ENCODE data around the gene AP1G2. TPM values are rescaled to one million over a fixed set of nuclear protein-coding genes. Genes with fewer than 3 reads are reported as not detected.

The AP1G2 gene
- total RNA-seq, 1 experiment from 2014 or later = 69.7 TPM

- ATAC-seq (no peak), DNase-seq (no peak)
- H3F3A ChIP-seq (ENCODE audit: low read length, unreplicated experiment) = no peaks in the 10 kb centered on the region
- H3K4me2 ChIP-seq (ENCODE audit: low read length) = no peak overlapping the region
- no peak for TF ChIP-seq EZH2phosphoT487 (IDR thresholded peaks at IDR 0.05; ENCODE audit: borderline replicate concordance, low read length)
- ChIA-PET POLR2A (ENCODE audit: unreplicated experiment) (no interaction called here), CTCF (no interaction called here)
- H3K9me3 ChIP-seq (ENCODE audit: low read length) = no peaks in the 10 kb centered on the region
- peaks cover 7% of the 10 kb centered on the region for H3K4me1 ChIP-seq (ENCODE audit: insufficient read depth, low read length)
- no peak overlapping the region for H3K27ac ChIP-seq (ENCODE audit: low read length)
- BruUV-seq (replicated peaks) = no TSS peak
- H3K9ac ChIP-seq (ENCODE audit: low read length) = no peak overlapping the region
- no peaks in the 10 kb centered on the region for H3K79me2 ChIP-seq (ENCODE audit: low read length)
- no peaks in the 10 kb centered on the region for H3K9me2 ChIP-seq (replicated peaks; ENCODE audit: low read length)
- intact Hi-C loops (cut with micrococcal nuclease) = no loop called here
- peaks cover 47% of the 10 kb centered on the region for H3K27me3 ChIP-seq (ENCODE audit: low read length)
- H4K20me1 ChIP-seq (ENCODE audit: low read length) = no peaks in the 10 kb centered on the region
- no peak overlapping the region for H2AFZ ChIP-seq (ENCODE audit: low read length)
- H3K36me3 ChIP-seq (ENCODE audit: low read depth, low read length) = no peaks in the 10 kb centered on the region
- H3K4me3 ChIP-seq (ENCODE audit: low read length) = no peak overlapping the region
Observed at GRCh38 chr14:23609001-23609400, 41.4 kb upstream of the AP1G2 start.

GRCh38 chr14:23608454-23608853 is 40.9 kb upstream of the AP1G2 start:
- H3K9me2 ChIP-seq (replicated peaks; ENCODE audit: low read length) = no peaks in the 10 kb centered on the region
- no peaks in the 10 kb centered on the region for H4K20me1 ChIP-seq (ENCODE audit: low read length)
- H3K4me2 ChIP-seq (ENCODE audit: low read length) = no peak overlapping the region
- H3K36me3 ChIP-seq (ENCODE audit: low read depth, low read length) = no peaks in the 10 kb centered on the region
- no peak overlapping the region for H3K27ac ChIP-seq (ENCODE audit: low read length)
- no peak for DNase-seq
- H3K4me1 ChIP-seq (ENCODE audit: insufficient read depth, low read length) = peaks cover 7% of the 10 kb centered on the region
- ATAC-seq = no peak
- no peaks in the 10 kb centered on the region for H3K9me3 ChIP-seq (ENCODE audit: low read length)
- ChIA-PET CTCF (no interaction called here), POLR2A (ENCODE audit: unreplicated experiment) (no interaction called here)
- TF ChIP-seq CTCF (conservative IDR thresholded peaks at IDR 0.05; ENCODE audit: low read depth, low read length) (no peak), EZH2 (IDR thresholded peaks at IDR 0.05; ENCODE audit: low read length, unreplicated experiment) (no peak), EZH2phosphoT487 (IDR thresholded peaks at IDR 0.05; ENCODE audit: borderline replicate concordance, low read length) (no peak)
- H3K79me2 ChIP-seq (ENCODE audit: low read length) = no peaks in the 10 kb centered on the region
- H3K4me3 ChIP-seq (ENCODE audit: low read length) = no peak overlapping the region
- intact Hi-C loops (cut with micrococcal nuclease) = no loop called here
- no TSS peak for BruUV-seq (replicated peaks)
- H2AFZ ChIP-seq (ENCODE audit: low read length) = no peak overlapping the region
- no peaks in the 10 kb centered on the region for H3F3A ChIP-seq (ENCODE audit: low read length, unreplicated experiment)
- peaks cover 44% of the 10 kb centered on the region for H3K27me3 ChIP-seq (ENCODE audit: low read length)
- no peak overlapping the region for H3K9ac ChIP-seq (ENCODE audit: low read length)

DNA sequence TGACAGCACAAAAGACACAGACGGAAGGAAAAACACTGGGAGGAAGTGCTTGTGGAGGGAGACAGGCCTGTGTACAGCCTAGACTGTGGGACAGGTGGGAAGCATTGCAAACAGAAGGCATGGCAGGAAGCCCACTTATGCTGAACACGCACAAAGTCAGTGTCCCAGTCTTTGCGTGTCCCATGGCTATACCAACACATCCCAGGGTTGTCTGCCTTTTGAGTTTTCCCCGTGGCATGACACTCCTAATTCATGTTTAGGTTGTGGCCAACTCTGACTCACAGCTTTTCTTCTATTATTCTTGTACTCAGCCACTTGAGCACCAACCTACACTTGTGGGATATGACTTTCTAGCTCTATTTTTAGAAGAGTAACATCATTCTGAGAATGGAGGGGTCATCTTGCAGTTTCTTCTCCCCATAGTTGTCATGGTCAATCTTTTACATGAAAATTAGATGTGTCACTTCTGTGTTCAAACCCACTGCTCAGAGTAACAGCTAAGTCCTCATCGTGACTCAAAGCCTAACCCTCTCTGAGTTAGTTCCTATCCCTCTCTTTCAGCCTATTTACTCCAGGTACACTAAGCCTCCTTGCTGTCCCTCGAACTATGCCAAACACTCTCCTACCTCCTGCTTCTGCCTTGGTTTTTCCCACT is 38.5 kb upstream of the AP1G2 start:
- ChIA-PET CTCF (no interaction called here), POLR2A (ENCODE audit: unreplicated experiment) (no interaction called here)
- DNase-seq = no peak
- intact Hi-C loops (cut with micrococcal nuclease) = no loop called here
- Histone ChIP-seq H3K27ac (ENCODE audit: low read length) (no peak overlapping the region), H3K9me2 (replicated peaks; ENCODE audit: low read length) (no peaks in the 10 kb centered on the region), H4K20me1 (ENCODE audit: low read length) (no peaks in the 10 kb centered on the region), H3K4me1 (ENCODE audit: insufficient read depth, low read length) (peaks cover 4% of the 10 kb centered on the region), H3K4me2 (ENCODE audit: low read length) (no peak overlapping the region), H2AFZ (ENCODE audit: low read length) (no peak overlapping the region), H3K9me3 (ENCODE audit: low read length) (no peaks in the 10 kb centered on the region), H3K79me2 (ENCODE audit: low read length) (no peaks in the 10 kb centered on the region), H3K4me3 (ENCODE audit: low read length) (no peak overlapping the region), H3F3A (ENCODE audit: low read length, unreplicated experiment) (no peaks in the 10 kb centered on the region), H3K27me3 (ENCODE audit: low read length) (peaks cover 37% of the 10 kb centered on the region), H3K36me3 (ENCODE audit: low read depth, low read length) (no peaks in the 10 kb centered on the region), H3K9ac (ENCODE audit: low read length) (no peak overlapping the region)
- TF ChIP-seq EZH2phosphoT487 (IDR thresholded peaks at IDR 0.05; ENCODE audit: borderline replicate concordance, low read length) (no peak), EZH2 (IDR thresholded peaks at IDR 0.05; ENCODE audit: low read length, unreplicated experiment) (no peak), CTCF (conservative IDR thresholded peaks at IDR 0.05; ENCODE audit: low read depth, low read length) (no peak)
- no peak for ATAC-seq
- BruUV-seq (replicated peaks) = no TSS peak

Measured in PC-3 (cell line).